Ectodermal cell (in vitro differentiated cells): ENCODE data around the gene SETX.

ENCODE experiments used
- H3K27ac ChIP-seq: 2 replicates; pipeline ENCODE4 v1.7.0; 2013; ENCODE audit warnings: mild to moderate bottlenecking, low read depth, low read length; ENCODE audit not compliant: insufficient read depth, poor library complexity, severe bottlenecking
- H3K27me3 ChIP-seq: 2 replicates; pipeline ENCODE4 v1.7.0; 2013; ENCODE audit warnings: mild to moderate bottlenecking, low read length; ENCODE audit not compliant: insufficient read depth, control insufficient read depth, poor library complexity, severe bottlenecking
- H3K36me3 ChIP-seq: one replicate; pipeline ENCODE4 v1.7.0; 2013; ENCODE audit warnings: low read length; ENCODE audit not compliant: control insufficient read depth, insufficient read depth
- H3K4me1 ChIP-seq: one replicate; pipeline ENCODE4 v1.7.0; 2013; ENCODE audit warnings: low read length; ENCODE audit not compliant: control insufficient read depth, insufficient read depth
- H3K4me3 ChIP-seq: 2 replicates; pipeline ENCODE4 v1.7.0; 2013; ENCODE audit warnings: low read depth, low read length, control low read depth; ENCODE audit not compliant: insufficient read depth
- H3K9me3 ChIP-seq: 2 replicates; pipeline ENCODE4 v1.7.0; 2013; ENCODE audit warnings: mild to moderate bottlenecking, low read length, moderate library complexity; ENCODE audit not compliant: control insufficient read depth
- WGBS, 2 experiments: methylation state at CpG; one replicate each; pipeline ENCODE4 v1.1.7; 2013; ENCODE audit warnings: missing lambda C conversion rate in 2 of 2; 5-methylcytosine and 5-hydroxymethylcytosine counted together

Gene SETX

GRCh38 chr9:132236662-132237311 lies 118.0 kb downstream of the SETX start:
- H3K36me3 ChIP-seq, result no peaks in the 10 kb centered on the region
- peaks cover 12% of the 10 kb centered on the region for H3K4me1 ChIP-seq
- no peak overlapping the region for H3K4me3 ChIP-seq
- 74 to 76% methylated on average over 18 of the region's 18 CpGs for WGBS, 2 experiments
- H3K9me3 ChIP-seq, result no peaks in the 10 kb centered on the region
- H3K27ac ChIP-seq, result no peak overlapping the region
- peaks cover 9% of the 10 kb centered on the region for H3K27me3 ChIP-seq

GRCh38 chr9:132235894-132236661 lies 118.7 kb downstream of the SETX start:
- Histone ChIP-seq H3K9me3 (no peaks in the 10 kb centered on the region), H3K4me1 (peaks cover 12% of the 10 kb centered on the region), H3K27me3 (peaks cover 3% of the 10 kb centered on the region), H3K4me3 (no peak overlapping the region), H3K27ac (no peak overlapping the region), H3K36me3 (no peaks in the 10 kb centered on the region)
- 56 to 58% methylated on average over 19 of the region's 19 CpGs for WGBS, 2 experiments

- WGBS, 2 experiments, result 92 to 95% methylated on average over 9 of the region's 9 CpGs
- peaks cover 7% of the 10 kb centered on the region for H3K4me1 ChIP-seq
- H3K27me3 ChIP-seq, result peaks cover 1% of the 10 kb centered on the region
- no peak overlapping the region for H3K4me3 ChIP-seq
- H3K36me3 ChIP-seq, result no peaks in the 10 kb centered on the region
- H3K27ac ChIP-seq, result no peak overlapping the region
- no peaks in the 10 kb centered on the region for H3K9me3 ChIP-seq
Observed at GRCh38 chr9:132235125-132235524, 119.7 kb downstream of the SETX start.

GRCh38 chr9:132234535-132234934 lies 120.3 kb downstream of the SETX start:
- Histone ChIP-seq H3K27me3 (no peaks in the 10 kb centered on the region), H3K9me3 (no peaks in the 10 kb centered on the region), H3K4me1 (peaks cover 1% of the 10 kb centered on the region), H3K27ac (no peak overlapping the region), H3K4me3 (no peak overlapping the region), H3K36me3 (no peaks in the 10 kb centered on the region)
- 80 to 84% methylated on average over 12 of the region's 12 CpGs for WGBS, 2 experiments

- H3K27me3 ChIP-seq, result no peaks in the 10 kb centered on the region
- no peak overlapping the region for H3K4me3 ChIP-seq
- WGBS, 2 experiments, result 93 to 96% methylated on average over 3 of the region's 3 CpGs
- H3K36me3 ChIP-seq, result no peaks in the 10 kb centered on the region
- H3K27ac ChIP-seq, result no peak overlapping the region
- no peaks in the 10 kb centered on the region for H3K4me1 ChIP-seq
- H3K9me3 ChIP-seq, result no peaks in the 10 kb centered on the region
Observed at GRCh38 chr9:132233138-132233537, 121.6 kb downstream of the SETX start.

- Histone ChIP-seq H3K4me1 (no peaks in the 10 kb centered on the region), H3K9me3 (no peaks in the 10 kb centered on the region), H3K27me3 (no peaks in the 10 kb centered on the region), H3K36me3 (no peaks in the 10 kb centered on the region), H3K4me3 (no peak overlapping the region), H3K27ac (no peak overlapping the region)
- WGBS, 2 experiments, result 90 to 92% methylated on average over 3 of the region's 3 CpGs
Observed at GRCh38 chr9:132232522-132232921, 122.3 kb downstream of the SETX start.

GRCh38 chr9:132231019-132231701 lies 123.6 kb downstream of the SETX start:
- WGBS, 2 experiments, result 86 to 89% methylated on average over 20 of the region's 20 CpGs
- H3K9me3 ChIP-seq, result no peaks in the 10 kb centered on the region

GRCh38 chr9:132230605-132231004 lies 124.2 kb downstream of the SETX start:
- WGBS, 2 experiments, result 89 to 91% methylated on average over 4 of the region's 4 CpGs
- Histone ChIP-seq H3K27ac (no peak overlapping the region), H3K27me3 (no peaks in the 10 kb centered on the region), H3K4me3 (no peak overlapping the region), H3K36me3 (no peaks in the 10 kb centered on the region), H3K4me1 (no peaks in the 10 kb centered on the region), H3K9me3 (no peaks in the 10 kb centered on the region)

More at GRCh38 chr9:132231019-132231701, 123.6 kb downstream of the SETX start:
- Histone ChIP-seq H3K4me1 (no peaks in the 10 kb centered on the region), H3K27me3 (no peaks in the 10 kb centered on the region), H3K36me3 (no peaks in the 10 kb centered on the region), H3K27ac (no peak overlapping the region), H3K4me3 (no peak overlapping the region)

GRCh38 chr9:132228062-132228461 lies 126.7 kb downstream of the SETX start:
- no peaks in the 10 kb centered on the region for H3K27me3 ChIP-seq
- no peaks in the 10 kb centered on the region for H3K36me3 ChIP-seq
- no peak overlapping the region for H3K27ac ChIP-seq
- H3K4me3 ChIP-seq, result no peak overlapping the region
- WGBS, 2 experiments, result 90 to 91% methylated on average over 11 of the region's 12 CpGs
- H3K9me3 ChIP-seq, result no peaks in the 10 kb centered on the region
- no peaks in the 10 kb centered on the region for H3K4me1 ChIP-seq
